GM19397 (cell line): ENCODE measurements around the gene ESPL1.

Source experiments
- ATAC-seq: cut with Tn5 transposase; IDR thresholded peaks from one replicate; pipeline ENCODE4 v1.9.1; 2021; ENCODE audit warnings: mild to moderate bottlenecking, moderate library complexity; ENCODE audit not compliant: unreplicated experiment

Gene ESPL1

GRCh38 chr12:53333845-53334244 lies 65.7 kb downstream of the ESPL1 start:
- no peak for ATAC-seq

DNA sequence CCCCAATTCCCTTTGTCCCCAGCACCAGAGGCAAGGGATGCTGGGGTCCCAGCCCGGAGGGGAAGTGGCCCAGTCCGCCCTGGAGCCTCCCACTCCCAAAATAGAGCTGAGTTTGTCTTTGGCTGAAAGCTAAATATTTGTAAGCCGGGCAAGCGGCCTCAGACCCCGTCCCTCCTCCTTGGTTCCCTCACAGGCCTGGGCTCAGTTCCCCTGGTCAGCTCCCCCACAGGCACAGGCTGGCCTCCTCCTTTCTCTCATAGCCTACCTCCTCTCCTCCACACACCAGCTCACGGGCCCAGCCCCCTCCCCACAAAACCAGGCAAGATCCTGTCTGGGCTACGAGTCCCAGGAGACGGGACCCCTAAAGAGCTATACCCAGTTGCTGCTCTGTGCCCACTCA lies 66.7 kb downstream of the ESPL1 start:
- no peak for ATAC-seq

GRCh38 chr12:53336181-53336681 lies 68.1 kb downstream of the ESPL1 start, which contains the start of gene SP7:
Gene SP7, minus strand, starts transcription at chr12:53336354. Its CDS starts 708 bp downstream, at chr12:53335646.
- ATAC-seq = no peak

- no peak for ATAC-seq
These were observed 69.9 kb downstream of the ESPL1 start for GRCh38 chr12:53338017-53338416.

GRCh38 chr12:53338916-53339315 lies 70.8 kb downstream of the ESPL1 start:
- no peak for ATAC-seq

GRCh38 chr12:53340398-53340797 lies 72.3 kb downstream of the ESPL1 start:
- ATAC-seq = no peak
